Peyer's patch (tissue), 4 donors: Measurements from ENCODE around the gene CD59. TPM values are rescaled to one million over a fixed set of nuclear protein-coding genes. Genes with fewer than 3 reads are reported as not detected.

ENCODE experiments used
- DNase-seq, 3 donors: peaks; one replicate each; pipeline ENCODE4 v3.0.0-alpha.2; 2017 to 2019
- H3K27ac ChIP-seq, 4 donors: fragments of 200-600 bp; sonication (generic); one replicate each; pipeline ENCODE4 v1.5.1; 2016 to 2019
- H3K27me3 ChIP-seq, 2 donors: fragments of 200-600 bp; sonication (generic); one replicate each; pipeline ENCODE4 v1.5.1; 2019
- H3K36me3 ChIP-seq, 3 donors: fragments of 200-600 bp; sonication (generic); one replicate each; pipeline ENCODE4 v1.5.1; 2016 to 2019
- H3K4me1 ChIP-seq, 4 donors: fragments of 200-600 bp; sonication (generic); one replicate each; pipeline ENCODE4 v1.5.1; 2016 to 2019
- H3K4me3 ChIP-seq, 4 donors: fragments of 200-600 bp; sonication (generic); 1 replicate in 3 of 4; 2 replicates in 1 of 4; pipeline ENCODE4 v1.5.1; 2016 to 2019; ENCODE audit warnings: mild to moderate bottlenecking in 1 of 4
- H3K9me3 ChIP-seq, 4 donors: fragments of 200-600 bp; sonication (generic); one replicate each; pipeline ENCODE4 v1.5.1; 2016 to 2019; ENCODE audit warnings: mild to moderate bottlenecking in 1 of 4
- POLR2A ChIP-seq, 2 donors: fragments of 450-650 bp; IDR thresholded peaks; one replicate each; pipeline ENCODE4 v1.5.1; 2017; ENCODE audit warnings: antibody characterized with exemption in 2 of 2, mild to moderate bottlenecking in 2 of 2, moderate library complexity in 2 of 2
- total RNA-seq, 4 donors: library from RNA; depleted of rRNA; stranded (reverse); fragments of >200 nt; gene quantifications; one replicate each; pipeline ENCODE4 v1.1.0, GENCODE V29; 2016
- TF ChIP-seq, protein P1 (sequence below), 6 experiments: fragments of 450-650 bp in 4 of 6; fragments of 200-600 bp in 2 of 6; sonication (generic) in 1 of 6; IDR thresholded peaks; one replicate each; pipeline ENCODE4 v1.5.1; 2017 to 2019; ENCODE audit warnings: antibody characterized with exemption in 6 of 6, mild to moderate bottlenecking in 3 of 6, moderate library complexity in 1 of 6

Gene CD59
- total RNA-seq, 4 donors from 2014 or later, result 48.7 to 85.1 (median 56.1) TPM

DNA sequence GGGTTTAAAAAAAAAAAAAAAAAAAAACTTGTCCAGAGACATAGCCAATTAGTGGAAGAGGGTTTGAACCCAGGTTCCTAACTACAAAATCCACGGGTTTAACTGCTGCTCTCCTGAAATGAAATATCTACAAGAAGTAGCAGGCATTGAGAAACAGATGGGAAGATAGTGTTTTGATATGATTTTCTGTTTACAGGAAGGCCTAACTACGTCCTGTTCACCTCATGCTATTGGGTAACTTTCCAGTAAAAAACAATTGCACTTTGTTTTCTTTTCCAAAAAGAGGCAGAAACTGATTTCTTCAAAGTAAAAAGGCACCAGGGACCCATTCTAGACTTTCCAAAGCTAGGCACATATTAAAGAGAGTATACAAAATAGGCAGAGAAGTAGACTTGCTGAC, 29.7 kb downstream of the CD59 start:
- Histone ChIP-seq H3K4me3 (no peak overlapping the region), H3K27ac (peak overlapping the region in 1 of 4 donors; percentile 18), H3K36me3 (peaks cover 0 to 28% (median 0%) of the 10 kb centered on the region in 3 donors), H3K9me3 (no peaks in the 10 kb centered on the region), H3K27me3 (no peaks in the 10 kb centered on the region), H3K4me1 (peaks cover 0 to 17% (median 14%) of the 10 kb centered on the region in 4 donors)
- DNase-seq, result no peak
- TF ChIP-seq, protein P1, sequence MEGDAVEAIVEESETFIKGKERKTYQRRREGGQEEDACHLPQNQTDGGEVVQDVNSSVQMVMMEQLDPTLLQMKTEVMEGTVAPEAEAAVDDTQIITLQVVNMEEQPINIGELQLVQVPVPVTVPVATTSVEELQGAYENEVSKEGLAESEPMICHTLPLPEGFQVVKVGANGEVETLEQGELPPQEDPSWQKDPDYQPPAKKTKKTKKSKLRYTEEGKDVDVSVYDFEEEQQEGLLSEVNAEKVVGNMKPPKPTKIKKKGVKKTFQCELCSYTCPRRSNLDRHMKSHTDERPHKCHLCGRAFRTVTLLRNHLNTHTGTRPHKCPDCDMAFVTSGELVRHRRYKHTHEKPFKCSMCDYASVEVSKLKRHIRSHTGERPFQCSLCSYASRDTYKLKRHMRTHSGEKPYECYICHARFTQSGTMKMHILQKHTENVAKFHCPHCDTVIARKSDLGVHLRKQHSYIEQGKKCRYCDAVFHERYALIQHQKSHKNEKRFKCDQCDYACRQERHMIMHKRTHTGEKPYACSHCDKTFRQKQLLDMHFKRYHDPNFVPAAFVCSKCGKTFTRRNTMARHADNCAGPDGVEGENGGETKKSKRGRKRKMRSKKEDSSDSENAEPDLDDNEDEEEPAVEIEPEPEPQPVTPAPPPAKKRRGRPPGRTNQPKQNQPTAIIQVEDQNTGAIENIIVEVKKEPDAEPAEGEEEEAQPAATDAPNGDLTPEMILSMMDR (IDR thresholded peaks at IDR 0.05), result no peak
- TF ChIP-seq POLR2A (IDR thresholded peaks at IDR 0.05), result no peak

DNA sequence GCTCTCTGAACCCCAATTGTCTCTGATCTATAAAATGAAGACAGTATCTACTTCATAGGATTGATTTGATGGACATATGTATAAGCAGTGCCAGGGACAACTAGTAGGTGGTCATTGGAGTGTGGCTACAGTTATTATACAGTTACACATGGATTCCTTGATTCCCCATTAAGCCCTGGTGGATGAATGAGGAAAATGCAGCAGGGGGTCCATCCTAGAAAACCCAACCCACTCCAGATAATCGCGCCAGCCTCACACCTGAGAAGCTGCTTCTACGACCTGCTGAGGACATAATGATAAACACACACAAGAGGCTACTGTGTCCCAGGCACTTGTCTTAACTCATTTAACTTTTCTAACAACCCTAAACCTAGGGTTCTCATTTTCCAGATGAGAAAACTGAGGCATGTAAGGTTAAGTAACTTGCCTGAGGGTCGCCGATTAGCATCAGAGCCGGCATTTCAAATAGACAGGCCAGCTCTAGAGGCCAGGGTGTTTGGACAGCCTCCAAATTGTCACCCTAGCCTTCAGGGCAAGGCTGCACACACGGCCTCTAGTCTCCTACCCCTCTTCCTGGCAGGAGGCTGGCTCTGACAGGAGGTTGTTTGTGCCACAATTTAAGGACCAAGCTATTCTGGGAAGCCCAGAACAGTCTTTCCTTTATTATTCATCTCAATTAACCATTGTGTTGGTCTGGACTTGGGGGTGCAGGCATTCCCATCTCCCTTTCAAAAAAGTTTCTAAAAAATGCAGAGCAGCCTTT, 31.8 kb downstream of the CD59 start:
- DNase-seq, result no peak
- Histone ChIP-seq H3K9me3 (no peaks in the 10 kb centered on the region), H3K4me3 (no peak overlapping the region), H3K4me1 (peaks cover 6 to 28% (median 20%) of the 10 kb centered on the region in 4 donors), H3K27ac (peak overlapping the region in 2 of 4 donors; percentile 75 to 91), H3K27me3 (no peaks in the 10 kb centered on the region), H3K36me3 (peaks cover 0 to 19% (median 0%) of the 10 kb centered on the region in 3 donors)
- TF ChIP-seq, protein P1 (IDR thresholded peaks at IDR 0.05), result no peak
- TF ChIP-seq POLR2A (IDR thresholded peaks at IDR 0.05), result no peak

DNA sequence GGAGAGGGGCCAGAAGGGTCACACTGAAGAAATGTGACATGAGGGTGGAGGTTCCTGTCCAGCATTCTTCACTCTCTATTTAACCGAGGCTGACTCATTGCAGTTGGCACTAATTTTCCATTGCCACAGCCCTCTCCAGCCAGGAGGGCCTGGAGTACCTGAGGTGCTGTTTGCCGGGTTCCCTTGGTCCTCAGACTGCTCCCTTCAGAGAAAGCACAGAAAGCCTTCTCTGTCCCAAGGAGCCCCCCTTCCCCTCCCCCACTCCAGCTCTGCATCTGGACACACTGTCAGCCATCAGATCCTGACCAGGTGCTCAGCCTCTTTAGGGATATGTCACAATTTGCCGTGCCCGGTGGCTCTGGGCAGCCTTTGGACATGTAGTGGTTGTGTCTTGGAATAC, 32.4 kb downstream of the CD59 start:
- Histone ChIP-seq H3K4me1 (peaks cover 6 to 28% (median 20%) of the 10 kb centered on the region in 4 donors), H3K27me3 (no peaks in the 10 kb centered on the region), H3K27ac (peak overlapping the region in 2 of 4 donors; percentile 75 to 91), H3K9me3 (no peaks in the 10 kb centered on the region), H3K4me3 (no peak overlapping the region), H3K36me3 (peaks cover 0 to 14% (median 0%) of the 10 kb centered on the region in 3 donors)
- DNase-seq, result peak in 1 of 3 donors; percentile 54
- no peak for TF ChIP-seq POLR2A (IDR thresholded peaks at IDR 0.05)
- TF ChIP-seq, protein P1 (IDR thresholded peaks at IDR 0.05), result no peak

DNA sequence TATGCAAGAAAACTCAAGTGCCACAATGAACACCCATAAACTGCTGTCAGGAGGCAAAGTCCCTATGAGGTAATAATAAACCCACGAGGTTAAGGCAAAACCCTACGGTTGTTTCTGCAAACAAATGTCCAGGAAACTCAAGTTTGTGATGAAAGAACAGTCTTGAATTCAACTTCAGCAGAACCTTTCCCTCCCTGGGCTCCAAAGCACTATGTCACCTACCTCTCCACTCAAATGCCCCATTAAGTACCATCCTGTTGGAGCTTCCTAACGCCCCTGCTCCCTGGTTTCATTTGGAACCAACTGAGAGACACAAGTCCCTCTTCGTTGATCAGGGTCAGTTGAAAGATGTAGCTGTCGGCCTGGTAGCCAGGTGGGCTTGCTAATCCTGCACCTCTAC, 33.0 kb downstream of the CD59 start:
- H3K27me3 ChIP-seq, result no peaks in the 10 kb centered on the region
- H3K36me3 ChIP-seq, result peaks cover 0 to 9% (median 0%) of the 10 kb centered on the region in 3 donors
- H3K9me3 ChIP-seq, result no peaks in the 10 kb centered on the region
- H3K4me1 ChIP-seq, result peaks cover 6 to 28% (median 20%) of the 10 kb centered on the region in 4 donors
- no peak for TF ChIP-seq POLR2A (IDR thresholded peaks at IDR 0.05)
- TF ChIP-seq, protein P1 (IDR thresholded peaks at IDR 0.05), result no peak
- no peak for DNase-seq
- no peak overlapping the region for H3K4me3 ChIP-seq
- peak overlapping the region in 3 of 4 donors; percentile 56 to 91 (median 75) for H3K27ac ChIP-seq

DNA sequence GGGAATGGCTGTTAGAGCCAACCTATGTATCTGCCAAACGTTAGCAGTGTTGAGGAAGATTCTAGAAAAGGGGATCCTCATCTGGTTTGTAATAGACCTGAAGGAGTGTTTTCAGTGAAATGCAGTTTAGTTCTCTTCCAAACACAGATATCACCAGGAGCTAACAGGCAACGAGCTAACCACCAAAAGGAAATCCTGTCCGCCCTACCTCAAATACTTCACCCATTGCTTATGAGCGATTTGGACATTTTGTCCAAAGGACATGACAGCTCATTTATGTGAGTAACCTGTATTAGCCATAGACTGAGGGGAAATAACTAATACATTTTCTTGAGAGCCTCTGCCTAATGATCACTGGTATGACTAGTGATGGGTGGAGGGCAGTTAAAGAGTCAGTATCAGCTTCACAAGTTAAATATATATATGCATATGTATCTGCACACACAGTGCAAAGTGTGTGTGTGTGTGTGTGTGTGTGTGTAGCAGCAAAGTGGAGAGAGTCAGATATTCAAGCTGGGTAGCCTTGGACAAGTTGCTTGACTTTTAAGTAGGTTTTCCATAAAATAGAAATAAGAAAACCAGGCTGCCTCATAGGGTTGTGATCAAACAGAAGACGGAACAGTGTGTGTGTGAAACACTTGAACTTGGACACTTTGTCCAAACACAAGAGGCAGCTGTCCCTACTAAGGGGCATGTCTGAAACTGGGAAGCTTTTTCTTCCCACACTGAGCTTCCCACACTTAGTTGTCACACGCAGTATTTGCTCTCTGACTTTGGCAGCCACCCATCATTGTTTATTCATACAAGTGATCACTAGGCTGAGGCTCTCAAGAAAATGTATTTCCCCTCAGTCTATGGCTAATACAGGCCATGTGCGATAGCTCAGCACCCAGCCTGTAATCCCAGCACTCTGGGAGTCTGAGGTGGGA, 34.7 kb downstream of the CD59 start:
- peak overlapping the region; percentile 56 to 91 (median 69) for H3K27ac ChIP-seq
- H3K9me3 ChIP-seq, result no peaks in the 10 kb centered on the region
- no peak for DNase-seq
- peaks cover 0 to 6% (median 0%) of the 10 kb centered on the region in 3 donors for H3K36me3 ChIP-seq
- peaks cover 6 to 28% (median 18%) of the 10 kb centered on the region in 4 donors for H3K4me1 ChIP-seq
- peak overlapping the region; percentile 58 to 77 (median 66) for H3K4me3 ChIP-seq
- no peak for TF ChIP-seq POLR2A (IDR thresholded peaks at IDR 0.05)
- TF ChIP-seq, protein P1 (IDR thresholded peaks at IDR 0.05), result no peak
- no peaks in the 10 kb centered on the region for H3K27me3 ChIP-seq
